GM10248 (cell line): ENCODE measurements around the gene RAD51AP2.

Experiments used
- CTCF ChIA-PET: fragments of 300-600 bp; sonication (Branson Sonifier 250); formaldehyde crosslinking; extraction: SDS; loops from one replicate; lab custom pipeline; 2021; ENCODE audit warnings: antibody characterized with exemption; lab: Yijun Ruan, JAX
- POLR2A ChIA-PET: fragments of 350-650 bp; sonication (Branson Sonifier 250); formaldehyde crosslinking; extraction: SDS; loops from one replicate; lab custom pipeline; 2020; ENCODE audit warnings: antibody characterized with exemption; lab: Yijun Ruan, JAX
- DNase-seq: peaks from one replicate; pipeline ENCODE4 v3.0.0; 2012; ENCODE audit errors: extremely low spot score
- TF ChIP-seq, protein P1 (sequence below): IDR thresholded peaks from 2 replicates; pipeline ENCODE4 v1.5.1; 2012; ENCODE audit warnings: mild to moderate bottlenecking, low read depth; ENCODE audit errors: extremely low read depth, missing control alignments, control extremely low read depth

Gene RAD51AP2

DNA sequence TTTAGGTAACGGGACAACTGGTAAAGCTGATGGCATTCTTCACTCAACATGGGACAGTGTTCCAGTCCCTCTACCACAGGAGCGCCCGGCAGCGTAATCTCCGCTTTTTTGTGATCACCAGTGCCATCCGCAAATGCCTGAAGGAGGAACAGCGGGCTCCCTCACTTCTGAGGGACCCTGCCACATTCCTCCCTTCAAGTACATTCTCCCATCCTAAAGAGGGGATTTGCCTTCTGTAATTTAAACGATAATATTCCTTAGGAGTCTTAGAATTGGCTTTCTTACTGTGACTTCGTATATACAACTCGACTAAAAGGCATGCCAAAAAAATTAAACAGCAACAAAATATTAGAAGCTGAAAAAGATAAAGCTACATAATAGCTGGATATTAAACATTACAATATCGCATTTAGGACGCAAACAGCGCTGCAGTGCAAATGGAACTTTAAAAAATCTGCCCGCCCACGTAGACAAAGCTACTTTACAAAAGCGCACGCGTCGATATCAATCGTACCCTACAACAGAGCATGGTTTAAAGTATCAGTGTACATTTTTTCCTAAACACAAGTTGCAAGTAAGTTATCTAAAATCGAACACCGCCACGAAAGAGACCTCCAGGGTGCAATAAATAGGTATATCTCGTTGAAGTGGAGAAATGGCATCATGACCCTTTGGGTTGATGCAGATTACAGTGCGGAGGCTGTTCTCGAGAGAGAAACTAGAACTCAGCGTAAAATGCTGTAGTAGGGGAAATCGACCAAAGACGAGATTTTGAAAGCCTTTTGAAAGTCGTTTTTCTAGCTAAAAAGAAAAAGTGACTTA lies 20.0 kb upstream of the RAD51AP2 start:
- ChIA-PET CTCF (interaction anchor here (1.5 to 1.6 kb wide), 2 partner anchors 15 to 28 kb away, joined by 5 to 6 read pairs; no protein-coding TSS in a partner anchor), POLR2A (no interaction called here)
- TF ChIP-seq, protein P1, sequence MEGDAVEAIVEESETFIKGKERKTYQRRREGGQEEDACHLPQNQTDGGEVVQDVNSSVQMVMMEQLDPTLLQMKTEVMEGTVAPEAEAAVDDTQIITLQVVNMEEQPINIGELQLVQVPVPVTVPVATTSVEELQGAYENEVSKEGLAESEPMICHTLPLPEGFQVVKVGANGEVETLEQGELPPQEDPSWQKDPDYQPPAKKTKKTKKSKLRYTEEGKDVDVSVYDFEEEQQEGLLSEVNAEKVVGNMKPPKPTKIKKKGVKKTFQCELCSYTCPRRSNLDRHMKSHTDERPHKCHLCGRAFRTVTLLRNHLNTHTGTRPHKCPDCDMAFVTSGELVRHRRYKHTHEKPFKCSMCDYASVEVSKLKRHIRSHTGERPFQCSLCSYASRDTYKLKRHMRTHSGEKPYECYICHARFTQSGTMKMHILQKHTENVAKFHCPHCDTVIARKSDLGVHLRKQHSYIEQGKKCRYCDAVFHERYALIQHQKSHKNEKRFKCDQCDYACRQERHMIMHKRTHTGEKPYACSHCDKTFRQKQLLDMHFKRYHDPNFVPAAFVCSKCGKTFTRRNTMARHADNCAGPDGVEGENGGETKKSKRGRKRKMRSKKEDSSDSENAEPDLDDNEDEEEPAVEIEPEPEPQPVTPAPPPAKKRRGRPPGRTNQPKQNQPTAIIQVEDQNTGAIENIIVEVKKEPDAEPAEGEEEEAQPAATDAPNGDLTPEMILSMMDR: no peak
- no peak for DNase-seq

- POLR2A ChIA-PET: no interaction called here
- TF ChIP-seq, protein P1: no peak
- CTCF ChIA-PET: no interaction called here
- DNase-seq: no peak
Measured at GRCh38 chr2:17536416-17536815, 18.2 kb upstream of the RAD51AP2 start.

GRCh38 chr2:17533546-17533945 lies 15.3 kb upstream of the RAD51AP2 start:
- TF ChIP-seq, protein P1: no peak
- CTCF ChIA-PET: no interaction called here
- POLR2A ChIA-PET: no interaction called here
- no peak for DNase-seq

DNA sequence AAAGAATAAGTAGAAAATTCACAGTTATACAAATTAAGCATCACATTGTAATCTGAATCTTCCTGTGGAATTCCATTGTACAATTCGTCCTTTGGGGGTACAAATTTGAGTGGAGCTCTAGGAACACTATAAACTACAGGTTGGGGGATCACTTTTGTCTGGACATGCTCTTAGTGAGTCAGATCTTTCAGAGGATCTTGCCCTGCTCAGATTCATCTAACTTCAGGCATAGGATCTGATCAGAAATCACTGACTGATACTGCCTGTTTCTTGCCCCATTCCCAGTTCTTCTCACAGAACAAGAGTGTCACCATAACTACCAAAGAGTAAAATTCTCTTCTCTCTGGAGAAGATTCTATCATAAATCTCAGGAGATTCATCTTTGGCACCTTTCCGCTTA lies 11.5 kb upstream of the RAD51AP2 start:
- TF ChIP-seq, protein P1: no peak
- ChIA-PET CTCF (no interaction called here), POLR2A (no interaction called here)
- DNase-seq: no peak

GRCh38 chr2:17522303-17522702 lies 4.1 kb upstream of the RAD51AP2 start:
- ChIA-PET CTCF (interaction anchor here (1.4 to 2.1 kb wide), 2 partner anchors 16 to 40 kb away, joined by 6 read pairs; no protein-coding TSS in a partner anchor), POLR2A (no interaction called here)
- TF ChIP-seq, protein P1: no peak
- DNase-seq: no peak

DNA sequence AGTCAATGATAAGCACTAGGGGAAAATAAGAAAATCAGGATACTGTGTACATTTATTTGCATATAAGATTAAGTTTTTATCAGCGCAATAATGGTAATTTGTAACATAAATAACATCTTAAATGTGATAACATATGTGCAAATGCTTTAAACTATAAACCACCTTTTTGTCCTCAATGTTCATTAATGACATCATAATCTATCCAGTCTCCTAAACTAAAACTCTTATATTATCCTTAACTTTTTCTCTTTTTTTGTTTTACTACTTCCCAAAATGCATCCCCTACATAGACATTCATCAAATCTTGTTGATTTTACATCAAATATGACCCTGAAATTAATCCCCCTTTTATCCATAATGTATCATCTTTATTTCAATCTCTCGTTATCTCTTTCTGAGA lies 3.4 kb upstream of the RAD51AP2 start:
- ChIA-PET CTCF (no interaction called here), POLR2A (no interaction called here)
- no peak for DNase-seq
- TF ChIP-seq, protein P1: no peak
